Hematopoietic multipotent progenitor cell treated with erythropoietin and hydrocortisone succinate and interleukin-3 and kit ligand, for 8 days (in vitro differentiated cells): Measurements from ENCODE around the gene LAMTOR2.

Source experiments
- DNase-seq: peaks from one replicate; pipeline ENCODE4 v3.0.0-alpha.2; 2015

LAMTOR2 gene

GRCh38 chr1:156076609-156077429 lies 22.2 kb downstream of the LAMTOR2 start:
- peak; percentile 39 for DNase-seq

DNA sequence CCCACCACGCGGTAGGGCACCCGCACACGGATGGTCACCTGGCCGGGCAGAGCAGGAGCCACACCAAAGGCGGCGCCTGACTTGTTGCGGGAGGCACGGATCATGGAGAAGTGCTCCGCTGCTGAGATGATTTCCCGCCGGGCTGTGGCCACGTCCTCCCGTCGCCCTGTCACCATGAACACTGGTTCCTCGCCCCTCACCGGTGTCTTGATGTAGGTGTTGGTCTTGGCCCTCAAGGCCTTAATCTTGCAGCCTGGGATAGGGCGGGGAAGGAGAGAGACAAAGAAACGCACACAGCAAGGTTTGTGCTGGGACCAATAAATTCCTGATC lies 22.8 kb downstream of the LAMTOR2 start:
- no peak for DNase-seq

DNA sequence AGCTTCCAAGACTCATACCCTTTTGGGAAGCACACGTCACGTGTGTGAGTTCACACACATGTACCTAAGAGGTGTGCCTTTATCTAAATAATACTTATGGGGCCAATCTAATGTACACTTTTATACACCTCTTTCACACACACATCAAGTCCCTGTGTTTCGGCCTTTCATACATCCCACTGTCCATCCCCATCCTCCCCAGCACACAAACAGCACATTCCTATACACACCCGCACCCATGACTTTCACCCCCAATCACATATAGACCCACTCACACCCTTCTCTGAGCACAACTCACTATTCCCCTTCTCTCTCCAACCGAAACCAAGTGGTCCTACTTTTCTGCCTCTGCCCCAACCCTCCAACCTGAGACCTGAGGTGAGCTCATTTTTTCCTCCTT lies 24.1 kb downstream of the LAMTOR2 start:
- no peak for DNase-seq

- no peak for DNase-seq
Measured at GRCh38 chr1:156079762-156080161, 25.2 kb downstream of the LAMTOR2 start.

GRCh38 chr1:156080241-156080862 lies 25.8 kb downstream of the LAMTOR2 start:
- no peak for DNase-seq

- no peak for DNase-seq
Measured at GRCh38 chr1:156080863-156081179, 26.2 kb downstream of the LAMTOR2 start.

DNA sequence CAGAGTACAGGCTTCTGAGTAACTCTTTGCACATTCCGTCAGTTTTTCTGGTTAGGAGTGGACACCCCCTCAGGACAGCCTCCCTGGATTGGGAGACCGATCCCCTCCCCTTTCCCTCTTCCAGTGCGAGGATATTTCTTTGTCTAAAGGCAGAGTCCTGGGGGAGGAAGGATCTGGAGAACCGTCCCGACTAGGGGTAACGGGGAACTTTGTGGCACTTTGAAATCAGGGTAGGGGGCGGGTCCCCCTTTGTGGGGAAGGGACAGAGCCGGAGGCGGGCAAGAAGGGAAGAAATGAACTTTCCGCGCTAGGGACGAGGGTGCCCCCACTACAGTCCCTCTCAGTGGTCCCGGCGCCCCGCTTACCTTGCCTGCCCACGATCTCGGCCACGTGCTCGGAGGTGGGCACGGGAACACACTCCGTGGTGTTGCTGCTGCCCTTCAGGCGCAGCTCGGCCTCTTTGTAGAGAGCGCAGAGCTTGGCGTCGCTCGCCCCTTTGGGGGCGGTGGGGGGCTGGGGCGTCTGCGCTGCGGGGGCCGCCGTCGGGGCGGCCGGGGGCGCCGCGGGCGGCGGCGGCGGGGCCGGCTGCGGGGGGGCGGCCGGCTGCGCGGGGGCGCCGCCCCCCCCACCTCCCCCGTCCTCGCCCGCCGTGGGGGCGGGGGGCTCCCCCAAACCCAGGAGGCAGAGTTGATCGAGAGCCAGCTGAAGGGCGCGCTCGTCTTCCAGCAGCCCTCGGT lies 26.8 kb downstream of the LAMTOR2 start:
- DNase-seq = no peak

- no peak for DNase-seq
Measured at GRCh38 chr1:156081917-156082308, 27.3 kb downstream of the LAMTOR2 start.

DNA sequence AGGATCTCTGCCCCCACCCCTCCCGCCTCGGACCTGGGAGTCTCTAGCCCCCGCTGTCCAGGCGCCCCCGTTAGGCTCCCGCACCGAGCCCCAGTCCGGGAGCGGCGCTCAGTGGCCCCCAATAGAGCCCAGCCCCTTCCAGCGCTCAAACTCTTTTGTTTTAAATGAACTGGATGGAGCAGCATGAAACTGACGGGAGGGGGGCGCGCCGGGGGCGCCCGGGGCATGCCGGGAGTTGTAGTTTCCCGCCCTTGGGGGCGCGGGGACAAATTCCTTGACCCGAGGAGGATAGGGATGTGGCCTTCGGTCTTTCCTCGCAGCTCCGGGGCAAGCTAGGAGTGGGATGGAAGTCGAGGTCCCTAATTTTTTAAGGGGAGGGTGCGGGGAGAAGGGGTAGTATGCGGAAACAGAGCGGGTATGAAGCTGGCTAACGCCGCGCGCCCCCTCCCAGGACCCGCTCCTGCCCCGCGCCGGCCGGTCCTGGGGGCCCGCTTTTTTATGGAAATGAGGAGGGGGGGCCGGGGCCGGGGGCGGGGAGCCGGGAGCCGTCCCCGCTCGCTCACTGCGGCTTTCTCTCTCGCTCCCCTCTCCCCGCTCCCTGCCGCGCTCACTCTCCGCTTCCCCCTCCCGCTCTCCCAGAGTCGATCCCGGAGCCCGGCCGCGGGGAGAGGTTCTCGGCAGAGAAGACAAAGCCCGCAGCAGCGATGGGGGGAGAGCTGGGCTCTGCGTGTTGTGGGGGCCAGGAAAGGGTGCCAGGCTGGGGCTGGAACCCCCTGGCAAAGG lies 27.9 kb downstream of the LAMTOR2 start, which contains the start of gene MEX3A:
Gene MEX3A, minus strand, starts transcription at position 157 of the 783 bp plus-strand sequence. CDS start 467 bp downstream, outside the sequence.
- DNase-seq = peak; percentile 63

DNA sequence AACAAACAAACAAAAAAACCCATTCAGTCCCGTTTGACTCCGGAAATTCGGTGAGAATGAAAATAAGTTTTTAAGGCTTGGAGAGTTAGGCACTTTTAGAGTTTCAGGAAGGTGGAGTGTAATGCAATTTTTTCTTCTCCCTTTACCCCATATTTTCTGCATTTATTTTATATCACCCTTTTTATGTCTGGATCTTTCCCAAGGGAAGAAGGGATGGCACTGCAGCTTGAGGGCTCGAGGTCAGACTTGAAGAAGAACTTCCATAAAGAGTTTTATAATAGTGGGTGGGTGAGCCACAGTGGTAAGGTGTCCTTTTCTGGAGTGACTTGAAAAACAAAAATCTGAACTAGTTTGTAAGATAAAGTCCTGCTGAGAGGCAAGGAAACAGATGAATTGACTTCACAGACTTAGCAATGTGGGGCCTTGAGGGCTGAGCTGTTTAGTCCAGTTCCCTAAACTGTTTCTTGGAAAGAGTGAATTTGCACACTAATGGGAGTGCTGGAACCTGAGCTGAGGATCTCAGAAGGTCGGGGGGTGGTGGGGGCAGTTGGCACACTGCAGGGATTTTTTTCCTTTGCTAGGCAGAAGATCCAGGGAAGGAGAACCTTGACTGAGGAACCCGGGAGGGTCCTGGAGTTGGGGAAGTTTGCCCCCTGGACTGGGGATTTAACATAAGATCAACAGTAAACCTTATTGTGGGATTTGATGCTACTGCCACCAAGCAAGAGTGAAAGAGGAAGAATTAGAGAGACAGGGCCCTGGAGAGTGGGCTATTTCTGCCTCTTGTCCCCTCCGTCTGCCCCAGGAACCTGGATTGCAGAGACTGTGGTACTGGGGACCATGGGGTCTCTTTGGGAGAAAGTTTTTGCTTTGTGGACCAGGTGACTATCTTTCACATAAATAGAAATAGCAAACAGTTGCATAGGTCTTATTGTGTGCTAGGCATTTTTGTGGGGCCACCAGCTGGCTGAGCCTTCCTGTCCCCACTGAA lies 29.5 kb downstream of the LAMTOR2 start:
- DNase-seq = no peak

DNA sequence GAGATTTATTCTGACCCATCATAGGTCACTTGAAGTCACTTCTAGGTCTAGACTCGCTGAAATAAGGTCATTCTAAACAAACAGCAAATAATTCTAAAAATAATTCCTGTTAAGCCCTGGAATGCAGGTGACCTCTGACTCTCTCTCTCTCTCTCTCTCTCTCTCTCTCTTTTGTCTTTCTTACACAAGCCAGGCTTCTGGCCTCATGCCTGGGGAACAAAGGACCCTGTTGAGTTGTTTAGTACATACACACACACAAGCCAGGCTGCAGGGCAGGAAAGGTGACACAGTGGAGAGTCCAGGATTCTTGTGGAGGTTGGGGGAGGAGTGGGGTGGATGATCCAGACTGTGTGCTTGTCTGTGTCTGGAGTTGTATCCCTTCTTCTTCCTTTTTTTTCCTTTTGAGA lies 31.7 kb downstream of the LAMTOR2 start:
- DNase-seq = no peak

- peak; percentile 26 for DNase-seq
Measured at GRCh38 chr1:156089704-156090103, 35.1 kb downstream of the LAMTOR2 start.

- DNase-seq = no peak
Measured at GRCh38 chr1:156090138-156090839, 35.7 kb downstream of the LAMTOR2 start.

DNA sequence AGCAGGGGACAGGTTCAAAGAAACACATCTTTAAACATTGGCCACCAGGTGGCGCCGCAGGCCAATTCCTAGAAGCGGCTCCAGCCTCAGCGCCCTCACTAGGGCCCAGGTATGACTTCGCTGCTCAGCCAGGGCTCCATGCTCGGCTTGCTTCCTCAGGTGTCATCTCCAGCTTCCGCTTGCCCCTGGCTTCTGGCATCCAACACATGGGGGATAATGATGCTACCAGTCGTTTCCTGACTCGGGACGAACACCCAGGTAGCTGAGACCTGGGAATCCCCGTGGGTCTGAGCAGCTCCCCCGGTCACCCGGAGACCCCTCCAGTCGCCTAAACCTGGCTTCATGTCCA lies 36.2 kb downstream of the LAMTOR2 start:
- DNase-seq = peak; percentile 89

DNA sequence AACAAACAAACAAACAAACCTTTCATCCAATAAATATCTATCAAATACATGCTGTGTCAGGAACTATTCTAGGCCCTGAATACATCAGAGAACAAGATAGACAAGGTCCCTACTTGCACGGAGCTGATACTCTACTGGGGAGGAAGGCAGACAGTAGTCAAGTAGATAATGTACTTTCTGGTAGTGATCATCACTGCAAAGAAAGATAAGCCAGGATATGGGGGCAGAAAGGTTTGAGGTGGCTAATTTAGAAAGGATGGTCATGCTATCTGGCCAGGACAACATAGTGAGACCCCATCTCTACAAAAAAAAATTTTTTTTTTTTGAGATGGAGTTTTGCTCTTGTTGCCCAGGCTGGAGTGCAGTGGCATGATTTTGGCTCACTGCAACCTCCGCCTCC lies 37.0 kb downstream of the LAMTOR2 start:
- peak; percentile 54 for DNase-seq

DNA sequence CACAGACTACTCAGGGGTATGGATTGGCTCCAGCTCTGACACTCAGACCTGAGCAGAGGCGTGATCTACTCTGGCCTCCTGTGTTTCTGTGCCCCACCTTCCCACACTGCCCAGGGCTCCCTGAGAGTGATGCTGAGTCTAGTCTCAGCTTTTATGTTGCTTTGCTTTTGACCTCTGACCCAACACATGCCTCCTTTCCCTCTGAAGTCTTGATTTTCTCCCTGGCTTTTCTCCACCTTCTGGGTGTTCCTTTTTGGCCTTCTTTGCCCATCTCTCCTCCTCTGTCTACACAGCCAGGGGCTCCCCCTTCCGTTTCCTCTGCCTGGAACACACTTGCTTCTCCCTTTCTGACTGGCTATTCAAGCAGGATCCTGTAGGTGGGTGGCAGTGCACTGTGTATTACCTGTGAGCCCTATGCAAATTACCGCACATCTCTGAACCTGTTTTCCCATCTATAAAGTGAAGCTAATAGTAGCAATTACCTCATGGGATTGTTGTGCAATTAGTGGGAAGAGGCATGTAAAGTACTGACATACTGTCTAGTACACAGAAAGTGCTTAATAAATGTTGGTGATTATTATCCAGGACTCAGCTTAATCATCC lies 41.4 kb downstream of the LAMTOR2 start:
- no peak for DNase-seq

GRCh38 chr1:156096640-156097391 lies 42.2 kb downstream of the LAMTOR2 start:
- DNase-seq = peak; percentile 83

DNA sequence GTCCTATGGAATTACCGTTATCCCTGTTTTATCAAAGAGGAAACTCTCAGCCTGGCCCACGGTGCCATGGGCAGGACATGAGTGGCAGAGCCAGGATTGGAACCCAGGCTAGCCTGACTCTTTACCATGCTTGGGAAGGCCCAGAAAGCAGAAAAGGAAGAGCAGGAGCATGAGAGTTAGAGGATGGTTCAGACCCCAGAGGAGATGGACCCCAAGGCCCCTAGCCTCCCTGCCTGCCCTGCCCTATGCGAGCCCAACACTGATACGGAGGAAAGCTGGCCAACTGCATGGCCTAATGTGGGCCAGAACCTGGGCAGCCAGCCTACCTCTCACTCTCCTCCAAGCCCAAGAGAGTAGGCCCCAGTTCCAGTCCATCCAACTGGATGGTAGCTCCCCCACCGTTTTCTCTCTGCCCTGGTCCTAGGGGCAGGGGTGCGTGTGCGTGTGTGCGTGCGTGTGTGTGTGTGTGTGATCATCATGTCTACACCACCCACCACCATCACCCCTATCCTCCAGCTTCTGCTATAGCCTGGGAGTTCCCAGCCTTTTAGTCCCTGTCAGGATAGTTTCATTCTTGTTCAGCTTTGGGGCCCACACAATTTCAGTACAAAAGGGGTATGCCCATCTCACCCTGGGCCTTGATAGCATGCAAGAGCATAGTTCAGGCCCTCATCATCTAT lies 43.1 kb downstream of the LAMTOR2 start:
- DNase-seq = no peak

DNA sequence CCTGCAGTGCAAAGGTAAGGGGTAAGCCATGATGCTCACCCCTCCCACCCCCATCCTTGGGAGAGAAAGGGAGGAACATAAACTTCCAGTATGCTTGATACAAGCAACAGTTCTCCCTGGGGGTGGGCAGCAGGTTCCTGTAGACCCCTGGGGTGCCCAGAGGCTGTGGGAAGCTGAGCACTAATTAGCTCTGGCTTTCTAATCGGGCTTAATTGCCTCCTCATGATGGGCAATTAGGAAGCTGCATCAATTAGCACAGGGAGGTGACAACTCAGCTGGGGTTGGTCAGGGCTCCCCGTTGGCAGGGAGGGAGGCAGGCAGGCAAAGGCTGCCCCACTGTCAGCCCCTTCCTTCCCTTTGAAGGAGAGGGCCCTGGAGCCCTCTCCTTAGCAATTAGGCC lies 44.2 kb downstream of the LAMTOR2 start:
- no peak for DNase-seq

DNA sequence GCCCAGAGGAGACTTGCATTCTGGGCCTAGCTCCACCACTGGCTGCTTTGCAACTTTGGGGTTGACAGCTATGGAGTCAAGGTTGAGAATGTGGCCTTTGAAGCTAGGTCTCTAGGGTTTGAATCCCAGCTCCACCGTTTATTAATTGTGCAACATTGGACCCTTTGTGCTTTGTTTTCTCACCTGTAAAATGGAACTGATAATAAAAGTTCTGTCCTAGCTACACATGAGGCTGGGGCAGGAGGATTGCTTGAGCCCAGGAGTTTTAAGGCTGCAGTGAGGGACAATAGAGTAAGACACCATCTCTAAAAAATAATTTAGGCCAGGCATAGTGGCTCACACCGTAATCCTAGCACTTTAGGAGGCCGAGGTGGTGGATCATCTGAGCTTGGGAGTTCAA lies 44.7 kb downstream of the LAMTOR2 start:
- DNase-seq = no peak
